ENCODE results near the gene CFAP157.

The CFAP157 gene

GRCh38 chr9:127729522-127730256 is 22.9 kb downstream of the CFAP157 start:
- H3K4me2 ChIP-seq (ENCODE audit: low read depth, low read length) = no peak overlapping the region
- H2AFZ ChIP-seq (ENCODE audit: low read length) = no peak overlapping the region
- H3K4me1 ChIP-seq (ENCODE audit: low read length) = peaks cover 8% of the 10 kb centered on the region; the same call in 1 of the 2 replicates
- no peaks in the 10 kb centered on the region for H3K9me3 ChIP-seq (replicated peaks; ENCODE audit: insufficient read depth, low read length)
- H4K20me1 ChIP-seq (ENCODE audit: insufficient read depth, low read length) = no peaks in the 10 kb centered on the region
- no peaks in the 10 kb centered on the region for H3K9me2 ChIP-seq (replicated peaks; ENCODE audit: insufficient read depth, low read length)
- no peaks in the 10 kb centered on the region for H3K36me3 ChIP-seq (replicated peaks; ENCODE audit: insufficient read depth, low read length)
- H3K79me2 ChIP-seq (ENCODE audit: low read length) = peaks cover 11% of the 10 kb centered on the region; the same call in 1 of the 2 replicates
- H3K9ac ChIP-seq (ENCODE audit: low read length) = no peak overlapping the region
- no peaks in the 10 kb centered on the region for H3F3A ChIP-seq (ENCODE audit: insufficient read depth, low read length)
- DNase-seq = no peak
- H3K27ac ChIP-seq (ENCODE audit: low read length) = no peak overlapping the region
- TF ChIP-seq EZH2phosphoT487 (IDR thresholded peaks at IDR 0.05; ENCODE audit: low read length) = no peak
- TF ChIP-seq CTCF (IDR thresholded peaks at IDR 0.05; ENCODE audit: low read length) = no peak
- no peak for TF ChIP-seq EZH2 (optimal IDR thresholded peaks at IDR 0.05; ENCODE audit: low read depth, low read length)
- H3K27me3 ChIP-seq (replicated peaks; ENCODE audit: insufficient read depth, low read length) = peaks cover 2% of the 10 kb centered on the region; the same call in 1 of the 2 replicates
- no peak overlapping the region for H3K4me3 ChIP-seq (ENCODE audit: low read length)

DNA sequence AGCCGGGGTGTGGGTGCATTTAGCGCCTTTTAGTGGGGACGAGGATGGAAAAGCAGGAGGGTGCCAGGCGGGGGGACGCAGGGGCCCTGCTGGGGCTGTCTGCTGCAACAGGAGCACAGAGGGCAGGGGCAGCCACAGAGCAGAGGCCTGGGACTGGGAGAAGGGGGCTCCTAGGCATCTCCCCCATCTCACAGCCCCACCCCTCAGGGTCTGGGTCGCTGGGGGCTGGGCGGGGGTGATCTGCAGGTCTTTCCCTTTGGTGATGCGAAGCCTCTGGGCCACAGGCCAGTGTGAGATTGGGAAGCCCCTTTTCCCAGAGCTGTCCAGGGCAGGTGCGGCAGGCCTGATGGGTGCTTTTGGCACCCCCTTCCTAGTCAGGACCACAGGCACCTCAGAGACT is 23.5 kb downstream of the CFAP157 start:
- H3K4me2 ChIP-seq (ENCODE audit: low read depth, low read length) = no peak overlapping the region
- no peak for DNase-seq
- H3K36me3 ChIP-seq (replicated peaks; ENCODE audit: insufficient read depth, low read length) = no peaks in the 10 kb centered on the region
- H3K9ac ChIP-seq (ENCODE audit: low read length) = no peak overlapping the region
- no peaks in the 10 kb centered on the region for H4K20me1 ChIP-seq (ENCODE audit: insufficient read depth, low read length)
- no peaks in the 10 kb centered on the region for H3K27me3 ChIP-seq (replicated peaks; ENCODE audit: insufficient read depth, low read length)
- no peak overlapping the region for H3K4me3 ChIP-seq (ENCODE audit: low read length)
- no peaks in the 10 kb centered on the region for H3F3A ChIP-seq (ENCODE audit: insufficient read depth, low read length)
- no peak overlapping the region for H3K27ac ChIP-seq (ENCODE audit: low read length)
- H2AFZ ChIP-seq (ENCODE audit: low read length) = no peak overlapping the region
- H3K9me2 ChIP-seq (replicated peaks; ENCODE audit: insufficient read depth, low read length) = no peaks in the 10 kb centered on the region
- no peaks in the 10 kb centered on the region for H3K9me3 ChIP-seq (replicated peaks; ENCODE audit: insufficient read depth, low read length)
- peaks cover 8% of the 10 kb centered on the region; the same call in 1 of the 2 replicates for H3K4me1 ChIP-seq (ENCODE audit: low read length)
- TF ChIP-seq EZH2 (optimal IDR thresholded peaks at IDR 0.05; ENCODE audit: low read depth, low read length) (no peak), CTCF (IDR thresholded peaks at IDR 0.05; ENCODE audit: low read length) (no peak), EZH2phosphoT487 (IDR thresholded peaks at IDR 0.05; ENCODE audit: low read length) (no peak)
- H3K79me2 ChIP-seq (ENCODE audit: low read length) = peaks cover 11% of the 10 kb centered on the region; the same call in 1 of the 2 replicates

GRCh38 chr9:127730799-127731410 is 24.1 kb downstream of the CFAP157 start:
- no peaks in the 10 kb centered on the region for H4K20me1 ChIP-seq (ENCODE audit: insufficient read depth, low read length)
- no peaks in the 10 kb centered on the region for H3K9me2 ChIP-seq (replicated peaks; ENCODE audit: insufficient read depth, low read length)

More at GRCh38 chr9:127730799-127731410, 24.1 kb downstream of the CFAP157 start:
- no peaks in the 10 kb centered on the region for H3K27me3 ChIP-seq (replicated peaks; ENCODE audit: insufficient read depth, low read length)
- H3K27ac ChIP-seq (ENCODE audit: low read length) = no peak overlapping the region
- H3F3A ChIP-seq (ENCODE audit: insufficient read depth, low read length) = peaks cover 5% of the 10 kb centered on the region
- TF ChIP-seq EZH2 (optimal IDR thresholded peaks at IDR 0.05; ENCODE audit: low read depth, low read length) (no peak), CTCF (IDR thresholded peaks at IDR 0.05; ENCODE audit: low read length) (no peak), EZH2phosphoT487 (IDR thresholded peaks at IDR 0.05; ENCODE audit: low read length) (no peak)
- no peaks in the 10 kb centered on the region for H3K36me3 ChIP-seq (replicated peaks; ENCODE audit: insufficient read depth, low read length)
- H3K4me2 ChIP-seq (ENCODE audit: low read depth, low read length) = no peak overlapping the region
- H2AFZ ChIP-seq (ENCODE audit: low read length) = no peak overlapping the region
- H3K79me2 ChIP-seq (ENCODE audit: low read length) = peaks cover 11% of the 10 kb centered on the region; the same call in 1 of the 2 replicates
- H3K9ac ChIP-seq (ENCODE audit: low read length) = no peak overlapping the region
- H3K4me1 ChIP-seq (ENCODE audit: low read length) = peaks cover 13% of the 10 kb centered on the region
- no peak for DNase-seq
- no peaks in the 10 kb centered on the region for H3K9me3 ChIP-seq (replicated peaks; ENCODE audit: insufficient read depth, low read length)
- H3K4me3 ChIP-seq (ENCODE audit: low read length) = no peak overlapping the region

All from MM.1S (cell line).